ENCODE data around the gene CCDC40.
A peak's percentile ranks its signal among the peaks of the same experiment; 100 is the strongest.

The CCDC40 gene

DNA sequence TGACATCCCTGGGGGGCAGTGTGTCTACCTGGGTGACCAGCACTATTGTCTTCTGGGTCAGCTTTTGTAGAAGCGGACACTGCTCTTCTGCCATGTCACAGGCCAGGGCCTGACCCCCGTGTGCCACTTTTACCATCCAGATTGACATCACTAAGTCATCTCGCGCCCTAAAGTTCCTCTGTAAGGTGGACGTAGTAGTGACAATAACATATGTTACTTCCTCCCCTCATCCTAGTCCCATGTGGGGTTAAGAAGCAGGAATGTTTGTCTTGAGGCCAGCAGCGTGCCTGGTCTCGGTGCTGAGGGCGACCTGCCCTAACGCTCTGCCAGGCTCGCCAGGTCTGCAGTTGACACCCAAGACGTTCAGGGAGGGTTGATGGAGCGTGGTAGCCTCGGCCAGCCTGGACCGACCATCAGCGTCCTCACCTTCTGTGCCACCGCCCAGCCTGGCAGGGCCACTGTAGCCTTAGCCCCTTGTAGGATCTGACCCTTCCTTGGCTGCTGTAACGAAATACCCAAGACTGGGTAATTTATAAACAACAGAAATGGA is 85.7 kb downstream of the CCDC40 start:
- no peak for DNase-seq (ENCODE audit: low read depth)
- no peak overlapping the region for H3K4me3 ChIP-seq (ENCODE audit: low read depth, low read length)

GRCh38 chr17:80122926-80123505 is 86.6 kb downstream of the CCDC40 start:
- DNase-seq (ENCODE audit: low read depth), result no peak
- H3K4me3 ChIP-seq (ENCODE audit: low read depth, low read length), result no peak overlapping the region

DNA sequence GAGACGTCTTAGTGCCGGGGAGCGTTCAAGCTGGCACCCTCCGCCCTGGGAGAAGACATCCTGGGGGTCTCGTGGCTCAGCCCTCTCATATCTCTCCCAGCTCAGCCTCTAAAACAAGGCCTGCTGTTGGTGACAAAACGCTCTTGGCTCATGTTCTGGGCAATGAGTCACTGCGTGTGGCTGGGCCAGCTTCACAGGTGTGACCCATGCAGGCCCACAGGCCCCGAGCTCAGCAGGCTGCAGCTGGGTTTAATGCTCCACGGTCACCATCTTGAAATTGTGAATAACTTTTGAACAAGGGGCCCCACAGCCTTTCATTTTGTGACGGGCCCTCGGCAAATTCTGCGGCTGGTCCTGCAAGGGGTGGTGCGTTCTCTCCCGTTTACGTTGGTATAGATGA is 87.3 kb downstream of the CCDC40 start:
- no peak for DNase-seq (ENCODE audit: low read depth)
- H3K4me3 ChIP-seq (ENCODE audit: low read depth, low read length), result no peak overlapping the region

DNA sequence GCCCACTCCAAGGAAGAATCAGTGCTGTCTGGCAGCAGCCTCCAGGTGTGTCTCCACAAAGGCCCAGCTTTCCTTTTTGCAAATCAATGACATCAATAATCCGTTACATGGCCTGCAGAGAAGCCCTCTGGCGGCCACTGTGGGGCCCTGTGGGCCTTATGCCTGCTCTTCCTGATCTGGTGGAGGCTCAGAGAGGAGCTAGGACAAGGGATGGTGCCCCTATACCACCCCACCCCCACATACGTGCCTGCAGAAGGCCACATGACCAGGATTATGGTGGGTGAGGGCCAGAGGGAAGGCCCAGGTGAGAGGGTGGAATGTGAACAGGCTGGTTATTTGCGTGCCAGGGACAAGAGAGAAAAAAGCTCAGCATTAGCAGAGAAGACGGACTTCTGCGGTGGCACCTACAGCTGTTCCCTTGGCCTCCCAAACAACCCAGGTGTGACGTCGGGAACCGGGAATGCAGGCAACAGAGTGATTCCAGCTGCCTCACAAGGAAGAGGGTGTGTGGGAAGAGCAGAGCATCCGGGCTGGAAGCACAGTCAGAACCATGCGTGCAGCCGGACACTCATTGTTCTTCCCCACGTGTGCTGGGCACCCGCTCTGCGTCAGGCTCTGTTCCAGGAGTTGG is 88.0 kb downstream of the CCDC40 start:
- H3K4me3 ChIP-seq (ENCODE audit: low read depth, low read length), result no peak overlapping the region
- DNase-seq (ENCODE audit: low read depth), result no peak

DNA sequence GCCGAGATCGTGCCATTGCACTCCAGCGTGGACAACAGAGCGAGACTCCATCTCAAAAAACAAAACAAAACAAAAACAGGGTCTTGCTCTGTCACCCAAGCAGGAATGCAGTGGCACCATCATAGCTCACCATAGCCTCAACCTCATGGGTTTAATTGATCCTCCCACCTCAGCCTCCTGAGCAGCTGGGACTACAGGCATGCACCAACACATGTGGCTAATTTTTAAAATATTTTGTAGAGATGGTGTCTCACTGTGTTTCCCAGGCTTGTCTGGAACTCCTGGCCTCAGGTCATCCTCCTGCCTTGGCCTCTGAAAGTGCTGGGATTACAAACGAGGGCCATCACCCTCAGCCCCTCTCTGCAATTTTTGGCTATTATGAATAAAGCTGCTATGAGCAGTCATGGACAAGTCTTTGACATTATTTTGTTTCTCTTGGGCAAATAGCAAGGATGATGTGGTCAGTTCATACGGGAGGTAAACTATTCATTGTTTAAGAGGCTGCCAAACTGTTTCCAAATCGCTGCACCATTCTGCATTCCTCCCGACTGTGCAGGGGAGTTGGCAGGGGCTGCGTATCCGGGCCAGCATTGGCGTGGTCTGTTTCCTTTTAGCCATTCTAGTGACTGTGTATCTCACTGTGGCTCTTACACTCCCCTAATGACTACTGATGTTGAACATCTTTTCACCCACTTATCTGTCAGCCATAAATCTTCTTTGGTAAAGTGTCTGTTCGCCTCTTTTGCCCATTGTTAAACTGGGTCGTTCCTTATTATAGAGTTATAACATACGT is 89.4 kb downstream of the CCDC40 start:
- peak; percentile 35 for DNase-seq (ENCODE audit: low read depth)

DNA sequence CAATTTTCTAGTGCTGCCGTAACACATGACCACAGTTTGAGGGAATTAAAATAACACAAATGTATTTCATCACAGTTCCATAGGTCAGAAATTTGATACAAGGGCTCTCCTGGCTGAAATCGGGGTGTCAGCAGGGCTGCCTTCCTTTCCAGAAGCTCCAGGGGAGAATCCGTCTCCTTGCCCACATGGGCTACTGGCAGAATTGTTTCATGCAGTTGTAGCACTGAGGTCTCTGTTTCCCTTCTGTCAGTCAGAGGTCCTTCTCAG is 89.9 kb downstream of the CCDC40 start:
- no peak overlapping the region for H3K4me3 ChIP-seq (ENCODE audit: low read depth, low read length)
- no peak for DNase-seq (ENCODE audit: low read depth)

More for the DNA sequence above, 89.4 kb downstream of the CCDC40 start:
- no peak overlapping the region for H3K4me3 ChIP-seq (ENCODE audit: low read depth, low read length)

DNA sequence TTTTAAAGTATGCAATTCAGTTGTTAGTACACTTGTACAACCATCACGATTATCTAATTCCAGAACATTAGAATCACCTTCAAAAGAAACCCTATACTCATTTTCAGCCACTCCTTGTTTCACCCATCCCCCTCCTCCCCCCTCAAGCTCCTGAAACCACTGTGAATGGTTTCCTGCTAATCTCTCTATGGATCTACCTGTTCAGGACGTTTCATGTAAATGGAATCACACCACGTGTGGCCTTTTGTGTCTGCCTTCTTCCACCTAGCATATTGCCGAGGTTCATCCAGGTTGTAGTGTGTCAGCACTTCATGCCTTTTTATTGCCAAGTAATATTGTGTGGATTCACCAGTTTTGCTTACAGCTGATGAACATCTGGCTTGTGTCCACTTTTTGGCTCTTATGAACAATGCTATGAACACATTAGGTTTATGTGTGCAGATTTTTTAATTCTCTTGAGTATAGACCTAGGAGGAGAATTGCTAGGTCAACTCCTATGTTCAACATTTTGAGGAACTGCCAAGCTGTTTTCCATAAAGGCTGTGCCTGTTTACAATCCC is 92.6 kb downstream of the CCDC40 start:
- no peak overlapping the region for H3K4me3 ChIP-seq (ENCODE audit: low read depth, low read length)
- DNase-seq (ENCODE audit: low read depth), result no peak

GRCh38 chr17:80130992-80131391 is 94.5 kb downstream of the CCDC40 start:
- H3K4me3 ChIP-seq (ENCODE audit: low read depth, low read length), result no peak overlapping the region
- DNase-seq (ENCODE audit: low read depth), result no peak

DNA sequence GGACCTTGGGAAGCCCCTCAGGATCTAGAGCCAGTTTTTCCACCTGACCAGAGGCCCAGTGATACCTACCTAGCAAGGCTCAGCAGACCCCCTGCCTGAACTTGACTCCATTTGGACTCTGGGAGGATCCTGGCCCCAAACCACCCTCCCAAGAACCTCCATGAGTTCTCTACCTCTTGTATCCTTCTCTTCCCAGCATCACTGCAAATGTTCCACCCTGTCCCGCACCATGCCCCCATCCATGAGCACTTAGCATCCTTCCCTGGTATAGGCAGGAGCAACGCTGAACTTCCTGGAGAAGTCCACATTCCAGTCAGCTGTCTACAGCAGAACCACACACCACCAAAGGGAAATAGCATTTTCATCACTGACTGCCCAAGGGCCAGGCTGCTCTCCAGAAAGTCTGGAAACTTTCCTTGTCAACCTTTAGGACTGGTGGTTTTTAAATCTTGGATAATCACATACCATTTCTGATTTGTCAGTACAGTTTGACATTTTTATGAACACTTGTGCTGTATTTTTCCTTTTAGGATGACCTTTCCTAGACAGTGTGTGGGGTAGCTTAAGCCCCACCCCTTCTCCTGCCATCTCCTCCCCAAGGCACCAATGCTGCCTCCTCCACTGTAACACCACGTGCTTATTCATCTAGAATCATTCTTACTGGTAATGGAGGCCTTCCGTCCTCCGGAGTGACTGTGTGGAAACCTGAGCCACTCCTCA is 96.6 kb downstream of the CCDC40 start:
- DNase-seq (ENCODE audit: low read depth), result no peak
- H3K4me3 ChIP-seq (ENCODE audit: low read depth, low read length), result no peak overlapping the region

DNA sequence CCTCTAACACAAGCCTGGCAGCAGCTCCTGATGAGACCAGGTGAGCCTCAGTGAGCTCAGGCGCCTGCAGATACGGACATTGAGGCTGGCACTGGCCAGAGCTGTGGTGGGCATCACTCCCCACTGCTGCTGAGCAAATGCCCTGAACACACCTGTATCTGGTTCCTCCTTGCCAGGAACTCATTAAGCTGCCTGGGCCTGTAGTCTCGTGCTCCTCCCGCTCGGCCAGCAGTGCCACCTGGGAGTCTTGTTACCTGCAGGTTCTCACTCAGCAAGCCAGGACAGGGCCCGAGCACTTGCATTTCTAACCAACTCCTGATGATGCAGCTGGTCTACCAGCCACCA is 97.2 kb downstream of the CCDC40 start:
- no peak for DNase-seq (ENCODE audit: low read depth)
- no peak overlapping the region for H3K4me3 ChIP-seq (ENCODE audit: low read depth, low read length)

- DNase-seq (ENCODE audit: low read depth), result no peak
- H3K4me3 ChIP-seq (ENCODE audit: low read depth, low read length), result no peak overlapping the region
Observed at GRCh38 chr17:80137131-80137530, 100.7 kb downstream of the CCDC40 start.

- DNase-seq (ENCODE audit: low read depth), result no peak
- no peak overlapping the region for H3K4me3 ChIP-seq (ENCODE audit: low read depth, low read length)
Observed at GRCh38 chr17:80138856-80139426, 102.5 kb downstream of the CCDC40 start.

DNA sequence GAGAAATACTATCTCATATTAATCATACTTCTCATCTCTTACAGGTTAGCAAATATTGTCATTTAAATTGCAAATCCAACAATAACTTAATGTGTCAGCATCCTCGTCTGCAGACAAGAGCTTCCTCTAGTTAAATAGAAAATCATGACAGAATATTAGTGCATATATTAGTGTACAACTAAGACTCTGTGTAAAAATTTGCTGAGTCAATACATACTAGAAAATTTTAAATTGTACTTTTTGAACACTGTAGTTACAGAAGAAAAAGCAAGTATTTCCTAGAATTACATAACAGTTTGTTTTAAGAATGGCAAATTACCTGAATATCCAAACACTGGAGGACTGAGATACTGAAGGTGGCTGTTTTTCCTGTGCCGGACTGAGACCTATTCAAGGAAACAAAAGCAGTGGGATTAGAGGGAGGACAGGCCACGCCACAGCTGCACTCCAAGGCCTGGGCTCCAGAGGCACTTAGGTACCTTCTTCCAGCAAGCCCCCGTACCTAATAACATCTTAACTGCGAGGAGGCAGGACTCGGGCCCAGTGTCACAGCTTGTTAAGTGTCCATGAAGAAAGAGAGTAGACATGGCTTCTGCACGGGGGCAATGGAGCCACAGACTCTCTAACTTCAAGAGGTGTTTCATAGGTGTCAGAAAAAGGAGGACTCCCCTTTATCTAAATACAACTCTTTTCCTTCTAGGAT is 105.2 kb downstream of the CCDC40 start:
- no peak for DNase-seq (ENCODE audit: low read depth)
- H3K4me3 ChIP-seq (ENCODE audit: low read depth, low read length), result no peak overlapping the region

DNA sequence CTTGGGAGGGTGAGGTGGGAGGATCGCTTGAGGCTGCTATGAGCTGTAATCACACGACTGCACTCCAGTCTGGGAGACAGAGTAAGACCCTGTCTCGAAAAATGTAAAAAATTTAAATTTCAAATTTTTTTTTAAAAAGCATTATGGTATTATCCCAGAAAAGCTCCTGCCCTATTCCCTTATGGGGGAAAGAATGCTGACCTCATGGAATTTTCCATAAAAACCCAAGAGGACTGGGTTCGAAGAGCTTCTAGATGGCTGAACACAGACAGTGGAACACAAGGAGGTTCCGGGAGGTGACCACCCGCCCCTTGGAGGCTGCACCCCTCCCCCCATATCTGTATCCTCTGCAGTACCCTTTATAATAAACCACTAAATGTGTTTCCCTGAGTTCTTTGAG is 106.5 kb downstream of the CCDC40 start:
- DNase-seq (ENCODE audit: low read depth), result no peak
- no peak overlapping the region for H3K4me3 ChIP-seq (ENCODE audit: low read depth, low read length)

- DNase-seq (ENCODE audit: low read depth), result no peak
- H3K4me3 ChIP-seq (ENCODE audit: low read depth, low read length), result peak overlapping the region; percentile 94
Observed at GRCh38 chr17:80145076-80146075, 108.9 kb downstream of the CCDC40 start.

GRCh38 chr17:80146121-80147034 is 109.9 kb downstream of the CCDC40 start:
- peak overlapping the region; percentile 94 for H3K4me3 ChIP-seq (ENCODE audit: low read depth, low read length)
- no peak for DNase-seq (ENCODE audit: low read depth)

Measured in skeletal muscle cell (primary cell).